ENCODE results near the gene OLFM1.
"Not testable (repeated sequence)": the region's sequence is repeated elsewhere in the genome, so short reads cannot be mapped to it uniquely, and the experiment has no call there.

The OLFM1 gene

GRCh38 chr9:135135171-135135928 is 47.9 kb downstream of the OLFM1 start:
- DNase-seq (ENCODE audit: low read depth) = no peak

DNA sequence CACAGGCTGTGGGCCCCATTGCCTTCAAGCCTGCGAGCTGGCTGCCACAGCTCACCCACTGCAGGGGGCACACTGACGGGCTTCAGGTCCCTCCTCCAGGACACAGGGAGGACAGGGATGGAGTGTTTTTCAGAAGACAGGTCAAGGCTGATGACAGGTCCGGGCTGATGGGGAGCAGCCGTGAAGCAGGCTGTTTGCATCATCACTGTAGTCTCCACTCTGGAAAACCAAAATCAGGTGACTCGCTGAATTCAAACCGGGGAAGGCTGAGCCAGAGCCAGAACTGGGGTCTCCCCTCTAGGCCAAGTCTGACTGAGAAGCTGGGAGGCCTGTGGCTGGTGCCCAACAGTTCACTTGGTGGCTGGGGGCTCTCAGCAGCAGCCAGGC is 48.5 kb downstream of the OLFM1 start:
- no peak for DNase-seq (ENCODE audit: low read depth)

- DNase-seq (ENCODE audit: low read depth) = no peak
Measured at GRCh38 chr9:135136481-135136880, 49.0 kb downstream of the OLFM1 start.

GRCh38 chr9:135136991-135137832 is 49.7 kb downstream of the OLFM1 start:
- DNase-seq (ENCODE audit: low read depth) = no peak

- DNase-seq (ENCODE audit: low read depth) = no peak
Measured at GRCh38 chr9:135138078-135138855, 50.8 kb downstream of the OLFM1 start.

GRCh38 chr9:135139366-135139959 is 52.0 kb downstream of the OLFM1 start:
- no peak for DNase-seq (ENCODE audit: low read depth)

GRCh38 chr9:135141183-135141774 is 53.8 kb downstream of the OLFM1 start:
- DNase-seq (ENCODE audit: low read depth) = no peak

DNA sequence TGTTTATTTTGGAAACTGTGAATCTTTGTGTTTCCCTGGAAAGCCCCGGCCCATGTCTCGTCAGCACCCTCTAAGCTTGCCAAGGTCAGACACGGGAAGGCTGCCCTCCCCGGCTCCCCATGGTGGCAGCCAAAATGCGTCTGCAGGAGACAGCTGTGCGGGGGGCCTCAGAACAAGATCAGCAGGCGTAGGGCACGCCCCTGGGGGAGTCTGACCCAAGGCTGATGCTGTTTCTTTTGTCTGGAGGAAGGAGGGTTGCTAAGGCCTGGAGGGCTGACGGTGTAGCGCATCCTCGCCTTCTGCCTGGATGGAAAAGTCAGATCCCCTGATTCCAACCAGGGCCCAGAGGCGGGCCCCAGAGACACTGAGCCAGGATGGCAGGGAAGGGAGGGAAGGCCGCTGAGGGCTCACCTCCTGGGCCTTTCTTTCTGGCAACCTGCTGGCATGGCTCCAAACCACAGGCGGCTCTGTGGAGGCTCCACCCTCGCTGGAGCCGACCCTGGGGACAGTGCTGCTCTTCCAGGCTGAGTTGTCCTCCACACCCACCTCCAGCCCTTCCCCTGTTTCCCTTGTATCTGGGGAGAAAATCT is 57.2 kb downstream of the OLFM1 start:
- no peak for DNase-seq (ENCODE audit: low read depth)

DNA sequence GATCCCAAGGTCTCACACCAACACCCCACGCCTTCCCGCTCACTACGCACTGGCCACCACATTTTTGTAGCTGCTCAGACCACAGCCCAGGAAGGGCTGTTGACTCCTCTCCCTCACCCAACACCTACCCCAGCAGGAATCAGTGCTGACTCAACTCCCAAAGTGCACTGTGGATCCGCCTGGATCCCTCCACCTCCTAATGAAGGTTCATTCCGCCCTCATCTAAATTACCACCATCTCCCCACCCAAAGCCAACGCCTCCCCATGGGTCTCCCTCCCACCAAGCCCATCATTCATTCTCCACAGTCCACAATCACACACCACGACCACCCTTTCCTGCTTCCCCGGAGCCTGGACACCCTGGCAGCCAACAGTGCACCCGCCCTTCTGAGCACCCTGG is 57.8 kb downstream of the OLFM1 start:
- no peak for DNase-seq (ENCODE audit: low read depth)

DNA sequence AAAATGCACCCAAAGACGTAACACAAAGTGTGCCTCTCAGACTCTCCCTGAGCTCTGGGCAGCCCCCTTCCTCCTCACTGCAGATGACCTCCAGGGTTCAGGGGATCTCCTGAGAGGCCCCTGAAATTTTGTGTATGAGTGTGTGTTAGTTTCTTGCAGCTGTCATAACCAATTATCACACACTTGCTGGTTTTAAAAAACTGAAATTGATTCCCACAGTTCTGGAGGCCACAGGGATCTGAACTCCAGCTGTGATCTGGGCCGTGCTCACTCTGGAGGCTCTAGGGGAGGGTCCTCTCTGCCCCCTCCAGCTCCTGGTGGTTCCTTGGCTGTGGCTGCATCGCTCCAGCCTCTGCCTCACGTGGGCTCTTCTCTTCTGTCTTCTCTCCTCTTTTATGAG is 58.8 kb downstream of the OLFM1 start:
- DNase-seq (ENCODE audit: low read depth) = no peak

- DNase-seq (ENCODE audit: low read depth) = no peak
Measured at GRCh38 chr9:135146766-135147473, 59.5 kb downstream of the OLFM1 start.

GRCh38 chr9:135147474-135147805 is 60.0 kb downstream of the OLFM1 start:
- no peak for DNase-seq (ENCODE audit: low read depth)

DNA sequence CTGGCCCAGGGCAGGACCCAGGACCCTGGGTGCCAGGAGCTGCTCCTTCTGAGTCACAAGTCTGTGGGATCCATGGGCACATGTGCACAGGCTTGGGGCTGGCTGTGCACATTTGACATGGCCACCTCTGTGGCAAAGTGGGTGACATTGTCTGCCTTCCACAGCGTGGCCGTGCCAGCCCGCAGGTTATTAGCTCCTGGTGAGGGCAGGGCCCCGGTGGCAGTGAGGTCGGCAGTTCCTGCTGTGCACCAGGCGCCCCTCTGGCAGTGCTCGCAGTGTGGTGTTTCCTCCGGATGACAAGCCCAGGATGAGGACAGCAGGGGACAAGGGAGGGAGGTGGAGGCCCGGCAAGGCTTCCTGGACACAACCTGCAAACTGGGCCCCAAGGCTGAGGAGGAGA is 60.5 kb downstream of the OLFM1 start:
- DNase-seq (ENCODE audit: low read depth) = no peak

- DNase-seq (ENCODE audit: low read depth) = no peak
Measured at GRCh38 chr9:135148386-135148785, 60.9 kb downstream of the OLFM1 start.

GRCh38 chr9:135149901-135150300 is 62.4 kb downstream of the OLFM1 start:
- not testable (repeated sequence) for DNase-seq (ENCODE audit: low read depth)

DNA sequence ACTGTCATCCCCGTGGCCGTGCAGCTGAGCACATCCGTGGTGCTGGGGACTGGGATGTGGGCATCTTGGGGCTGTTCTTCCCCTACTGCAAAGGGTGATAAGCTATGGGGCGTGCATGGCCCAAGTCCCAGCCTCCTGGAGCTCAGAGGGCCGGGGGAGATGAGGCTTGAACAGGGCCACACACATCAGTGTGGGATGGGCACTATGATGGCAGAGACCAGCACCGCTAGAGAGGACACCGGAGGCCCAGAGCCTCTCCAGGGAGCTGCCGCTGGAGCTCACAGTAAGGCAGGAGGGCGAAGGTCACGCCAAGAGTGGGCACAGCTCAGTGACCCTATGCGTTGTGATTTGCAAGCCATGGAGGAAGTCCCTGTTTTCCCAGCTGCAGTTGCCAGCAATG is 63.5 kb downstream of the OLFM1 start:
- no peak for DNase-seq (ENCODE audit: low read depth)

DNA sequence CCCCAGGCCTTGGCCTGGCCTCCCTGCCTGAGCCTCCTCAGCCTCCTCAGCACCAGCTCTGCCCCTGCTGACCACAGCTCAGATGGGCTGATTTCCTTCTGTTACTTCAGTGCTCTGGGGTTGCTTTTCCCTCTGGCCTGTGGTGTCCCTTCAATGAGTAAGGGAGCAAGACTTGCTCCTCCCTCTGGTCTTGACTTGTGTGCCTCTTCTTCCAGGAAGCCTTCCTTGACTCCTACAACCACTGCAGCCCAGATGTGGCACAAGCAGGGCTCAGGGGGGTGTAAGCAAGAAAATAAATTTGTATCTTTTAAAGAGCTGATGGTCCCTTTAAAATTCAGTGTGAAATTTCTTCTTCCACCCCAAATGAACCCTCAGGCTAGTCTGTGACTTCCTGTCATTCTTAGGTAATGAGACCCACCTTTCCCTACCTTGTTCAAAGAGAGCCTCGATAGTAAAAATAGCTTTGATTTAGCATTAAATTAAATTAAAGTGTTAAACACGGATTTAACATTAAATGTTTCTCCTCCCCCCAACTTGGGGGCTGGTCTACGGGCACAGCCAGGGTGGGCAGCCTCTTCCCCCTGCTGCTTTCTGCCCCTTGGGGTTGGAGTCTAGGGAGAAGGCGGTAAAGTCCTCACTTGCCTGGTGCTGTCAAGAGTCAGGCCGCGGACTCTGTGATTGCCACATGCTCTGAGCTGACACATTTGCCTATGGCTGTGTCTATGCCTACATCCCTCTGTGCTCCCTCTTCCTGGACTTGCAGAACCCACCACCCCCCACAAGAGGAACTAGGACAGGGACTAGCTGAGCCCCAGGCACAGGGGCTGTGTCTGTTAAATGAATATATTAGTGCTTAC is 64.5 kb downstream of the OLFM1 start:
- DNase-seq (ENCODE audit: low read depth) = no peak

- DNase-seq (ENCODE audit: low read depth) = no peak
Measured at GRCh38 chr9:135152614-135153334, 65.3 kb downstream of the OLFM1 start.

- no peak for DNase-seq (ENCODE audit: low read depth)
Measured at GRCh38 chr9:135154050-135154615, 66.7 kb downstream of the OLFM1 start.
